Measurements from ENCODE around the gene CAPN12.

Gene CAPN12

GRCh38 chr19:38693380-38694223 is 50.7 kb downstream of the CAPN12 start:
- peak; percentile 74 for DNase-seq

GRCh38 chr19:38692458-38693379 is 51.6 kb downstream of the CAPN12 start:
- no peak for DNase-seq

DNA sequence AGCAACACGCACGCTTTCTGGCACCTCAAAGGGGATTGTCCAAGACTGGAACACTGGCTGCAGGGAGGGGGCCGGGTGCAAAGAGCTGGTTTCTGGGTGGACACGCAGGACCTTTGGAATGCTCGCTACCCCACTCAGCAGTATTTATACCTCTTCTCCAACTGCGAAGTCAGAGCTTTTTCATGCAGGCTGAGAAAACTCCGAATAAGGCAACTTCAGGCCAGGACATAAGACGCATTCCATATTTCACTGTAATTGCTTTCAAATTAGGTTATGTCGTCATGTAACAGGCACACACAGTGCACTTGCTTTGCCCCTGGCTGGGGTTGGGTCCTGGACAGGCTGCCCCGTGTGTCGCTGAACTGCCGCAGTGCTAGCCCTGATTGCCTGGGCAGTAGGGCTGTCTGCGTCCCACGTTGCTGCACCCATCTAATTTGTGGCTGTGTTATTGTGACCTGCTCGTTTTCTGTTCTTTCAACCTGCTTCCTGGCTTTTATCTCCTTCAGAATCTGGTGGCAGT is 52.3 kb downstream of the CAPN12 start:
- no peak for DNase-seq

GRCh38 chr19:38690832-38691231 is 53.4 kb downstream of the CAPN12 start:
- no peak for DNase-seq

- DNase-seq = no peak
These were observed 54.1 kb downstream of the CAPN12 start for GRCh38 chr19:38690146-38690545.

- DNase-seq = no peak
These were observed 56.4 kb downstream of the CAPN12 start for GRCh38 chr19:38687837-38688378.

DNA sequence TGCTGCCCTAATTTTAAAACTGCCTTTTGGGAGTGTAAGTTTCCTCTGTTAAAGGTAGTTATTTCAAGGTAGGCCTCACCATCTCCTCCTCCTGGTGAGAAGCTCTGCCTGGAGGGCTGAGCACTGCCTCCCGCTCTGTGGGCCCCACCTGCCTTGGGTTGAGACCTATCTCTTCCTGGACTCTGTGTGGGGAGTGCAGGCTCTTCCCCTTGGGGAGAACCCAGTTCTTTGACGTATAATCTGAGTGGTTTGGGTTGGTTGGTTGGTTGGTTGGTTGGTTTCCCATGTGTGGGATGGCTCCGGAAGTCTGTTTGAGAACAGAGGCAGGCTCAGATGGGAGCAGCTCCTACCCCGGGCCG is 57.8 kb downstream of the CAPN12 start:
- DNase-seq = peak; percentile 63

GRCh38 chr19:38685666-38686529 is 58.4 kb downstream of the CAPN12 start:
- DNase-seq = peak; percentile 33

GRCh38 chr19:38684862-38685665 is 59.2 kb downstream of the CAPN12 start:
- no peak for DNase-seq

GRCh38 chr19:38684078-38684861 is 60.0 kb downstream of the CAPN12 start:
- DNase-seq = peak; percentile 82

- DNase-seq = peak; percentile 73
These were observed 60.7 kb downstream of the CAPN12 start for GRCh38 chr19:38683393-38684077.

GRCh38 chr19:38682872-38683392 is 61.3 kb downstream of the CAPN12 start:
- DNase-seq = no peak

- no peak for DNase-seq
These were observed 61.9 kb downstream of the CAPN12 start for GRCh38 chr19:38682195-38682867.
